Measurements from ENCODE around the gene FAM118B. TPM values are rescaled to one million over a fixed set of nuclear protein-coding genes. Genes with fewer than 3 reads are reported as not detected.
A peak's percentile ranks its signal among the peaks of the same experiment; 100 is the strongest.

Gene FAM118B
- total RNA-seq, 2 donors from 2014 or later = 6.7 to 36.9 TPM

GRCh38 chr11:126195119-126195518 lies 16.5 kb upstream of the FAM118B start:
- TF ChIP-seq POLR2A (IDR thresholded peaks at IDR 0.05) (no peak), CTCF (IDR thresholded peaks at IDR 0.05) (no peak)
- intact Hi-C loops (cut with DNase I) = loop anchor here (5.0 kb wide), 1 partner anchor 253 kb away; no protein-coding TSS in a partner anchor

GRCh38 chr11:126197277-126197939 lies 14.2 kb upstream of the FAM118B start:
- no peaks in the 10 kb centered on the region for H3K4me1 ChIP-seq
- TF ChIP-seq POLR2A (IDR thresholded peaks at IDR 0.05) (no peak), CTCF (IDR thresholded peaks at IDR 0.05) (no peak)
- 83 to 88% methylated on average over 6 to 7 of the region's 7 CpGs for WGBS, 2 donors

More at GRCh38 chr11:126195119-126195518, 16.5 kb upstream of the FAM118B start:
- no peak overlapping the region for H3K27ac ChIP-seq
- H3K36me3 ChIP-seq (replicated peaks in 1 of 2; ENCODE audit: insufficient read depth in 1 of 2, low read depth in 2 of 2) = peaks cover 0 to 6% of the 10 kb centered on the region in 2 donors
- H3K9me3 ChIP-seq = no peaks in the 10 kb centered on the region
- WGBS, 2 donors = 93 to 94% methylated on average over 3 of the region's 3 CpGs
- no peaks in the 10 kb centered on the region for H3K27me3 ChIP-seq
- H3K4me1 ChIP-seq = no peaks in the 10 kb centered on the region
- no peak overlapping the region for H3K4me3 ChIP-seq
- DNase-seq = no peak
- no peak for ATAC-seq

DNA sequence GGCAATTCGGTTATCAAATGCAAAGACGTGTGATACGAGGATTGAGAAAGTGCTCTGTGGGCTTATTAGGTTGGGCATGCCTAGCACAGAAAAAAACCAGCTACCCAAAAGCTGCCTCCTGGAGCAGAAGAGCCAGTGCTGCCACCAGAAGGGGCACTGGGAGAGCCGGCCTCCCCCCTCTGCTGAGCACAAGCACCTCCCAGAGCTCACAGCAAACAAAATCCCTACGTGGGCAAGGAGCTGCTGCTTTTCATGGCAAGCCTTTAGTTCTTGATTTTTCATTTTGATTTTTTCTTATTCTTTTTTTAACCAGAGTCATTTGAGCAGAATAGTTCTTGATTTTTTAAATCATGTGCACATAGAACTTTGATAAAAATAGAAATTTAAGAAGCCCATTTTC lies 12.9 kb upstream of the FAM118B start:
- ATAC-seq = no peak
- no peak overlapping the region for H3K4me3 ChIP-seq
- DNase-seq = no peak
- TF ChIP-seq POLR2A (IDR thresholded peaks at IDR 0.05) (no peak), CTCF (IDR thresholded peaks at IDR 0.05) (no peak)
- intact Hi-C loops (cut with DNase I) = loop anchor here (5.0 kb wide), 1 partner anchor 256 kb away; no protein-coding TSS in a partner anchor
- H3K4me1 ChIP-seq = peaks cover 8% of the 10 kb centered on the region
- no peak overlapping the region for H3K27ac ChIP-seq
- no peaks in the 10 kb centered on the region for H3K27me3 ChIP-seq
- H3K36me3 ChIP-seq (replicated peaks in 1 of 2; ENCODE audit: insufficient read depth in 1 of 2, low read depth in 2 of 2) = peaks cover 0 to 10% of the 10 kb centered on the region in 2 donors
- 92 to 93% methylated on average over 5 of the region's 5 CpGs for WGBS, 2 donors
- H3K9me3 ChIP-seq = no peaks in the 10 kb centered on the region

More at GRCh38 chr11:126197277-126197939, 14.2 kb upstream of the FAM118B start:
- no peak overlapping the region for H3K27ac ChIP-seq
- ATAC-seq (peak; percentile 48), DNase-seq (peak in 2 of 4 donors; percentile 19 to 26)
- H3K36me3 ChIP-seq (replicated peaks in 1 of 2; ENCODE audit: insufficient read depth in 1 of 2, low read depth in 2 of 2) = peaks cover 0 to 10% of the 10 kb centered on the region in 2 donors
- no peaks in the 10 kb centered on the region for H3K27me3 ChIP-seq
- H3K4me3 ChIP-seq = no peak overlapping the region
- H3K9me3 ChIP-seq = no peaks in the 10 kb centered on the region
- intact Hi-C loops (cut with DNase I) = loop anchor here (5.0 kb wide), 1 partner anchor 255 kb away; no protein-coding TSS in a partner anchor

GRCh38 chr11:126202646-126203359 lies 8.8 kb upstream of the FAM118B start:
- Histone ChIP-seq H3K27ac (peak overlapping the region in 1 of 4 donors; percentile 50), H3K4me1 (peaks cover 8% of the 10 kb centered on the region), H3K9me3 (no peaks in the 10 kb centered on the region), H3K36me3 (replicated peaks in 1 of 2; ENCODE audit: insufficient read depth in 1 of 2, low read depth in 2 of 2) (peaks cover 10 to 27% of the 10 kb centered on the region in 2 donors), H3K4me3 (no peak overlapping the region), H3K27me3 (no peaks in the 10 kb centered on the region)
- 34 to 40% methylated on average over 8 of the region's 8 CpGs for WGBS, 2 donors
- TF ChIP-seq POLR2A (IDR thresholded peaks at IDR 0.05) (no peak), CTCF (IDR thresholded peaks at IDR 0.05) (no peak)
- ATAC-seq (peak; percentile 42), DNase-seq (peak in 3 of 4 donors; percentile 34 to 60 (median 35))
- intact Hi-C loops (cut with DNase I) = no loop called here

Measured in body of pancreas (tissue), 4 donors.